Measurements from ENCODE around the gene TFE3.

The TFE3 gene

DNA sequence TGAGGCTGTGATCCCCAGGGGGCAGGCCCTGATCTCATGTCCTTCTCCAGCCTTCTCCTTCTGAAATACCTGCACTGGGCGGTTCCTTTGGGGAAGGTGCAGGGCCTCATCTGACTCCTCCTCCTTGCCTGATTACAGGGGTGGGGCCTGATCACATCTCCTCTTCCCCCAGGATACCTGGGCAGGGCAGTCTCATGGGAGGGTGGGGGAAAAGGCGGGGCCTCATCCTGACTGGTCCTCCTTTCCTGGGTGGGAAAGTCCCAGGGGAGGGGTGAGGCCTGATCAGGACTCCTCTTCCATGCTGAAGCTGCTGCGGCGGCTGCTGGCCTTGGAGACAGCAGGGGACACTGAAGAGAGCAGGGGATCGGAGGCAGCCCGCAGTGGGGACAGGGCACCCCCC is 13.3 kb downstream of the TFE3 start:
- TF ChIP-seq EZH2phosphoT487 (IDR thresholded peaks at IDR 0.05; ENCODE audit: borderline replicate concordance, low read length): no peak
- TF ChIP-seq, protein P1, sequence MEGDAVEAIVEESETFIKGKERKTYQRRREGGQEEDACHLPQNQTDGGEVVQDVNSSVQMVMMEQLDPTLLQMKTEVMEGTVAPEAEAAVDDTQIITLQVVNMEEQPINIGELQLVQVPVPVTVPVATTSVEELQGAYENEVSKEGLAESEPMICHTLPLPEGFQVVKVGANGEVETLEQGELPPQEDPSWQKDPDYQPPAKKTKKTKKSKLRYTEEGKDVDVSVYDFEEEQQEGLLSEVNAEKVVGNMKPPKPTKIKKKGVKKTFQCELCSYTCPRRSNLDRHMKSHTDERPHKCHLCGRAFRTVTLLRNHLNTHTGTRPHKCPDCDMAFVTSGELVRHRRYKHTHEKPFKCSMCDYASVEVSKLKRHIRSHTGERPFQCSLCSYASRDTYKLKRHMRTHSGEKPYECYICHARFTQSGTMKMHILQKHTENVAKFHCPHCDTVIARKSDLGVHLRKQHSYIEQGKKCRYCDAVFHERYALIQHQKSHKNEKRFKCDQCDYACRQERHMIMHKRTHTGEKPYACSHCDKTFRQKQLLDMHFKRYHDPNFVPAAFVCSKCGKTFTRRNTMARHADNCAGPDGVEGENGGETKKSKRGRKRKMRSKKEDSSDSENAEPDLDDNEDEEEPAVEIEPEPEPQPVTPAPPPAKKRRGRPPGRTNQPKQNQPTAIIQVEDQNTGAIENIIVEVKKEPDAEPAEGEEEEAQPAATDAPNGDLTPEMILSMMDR (IDR thresholded peaks at IDR 0.05; ENCODE audit: low read depth, low read length, poor library complexity, severe bottlenecking): no peak
- Histone ChIP-seq H3K27me3 (ENCODE audit: control insufficient read depth, low read length) (no peaks in the 10 kb centered on the region), H3K9me3 (ENCODE audit: control insufficient read depth, insufficient read depth, low read length) (no peaks in the 10 kb centered on the region), H3K36me3 (ENCODE audit: control insufficient read depth, low read length) (peaks cover 3% of the 10 kb centered on the region), H3F3A (ENCODE audit: control insufficient read depth, insufficient read depth) (no peaks in the 10 kb centered on the region), H3K4me3 (ENCODE audit: low read length) (no peak overlapping the region), H3K27ac (ENCODE audit: low read depth, low read length) (no peak overlapping the region), H3K4me1 (ENCODE audit: control insufficient read depth, low read length) (no peaks in the 10 kb centered on the region), H3K4me2 (ENCODE audit: low read length) (no peak overlapping the region), H3K9me2 (replicated peaks; ENCODE audit: control insufficient read depth, low read length) (no peaks in the 10 kb centered on the region), H4K20me1 (ENCODE audit: control insufficient read depth, insufficient read depth, low read depth, low read length) (no peaks in the 10 kb centered on the region), H3K79me2 (ENCODE audit: control insufficient read depth, low read length) (no peaks in the 10 kb centered on the region)

DNA sequence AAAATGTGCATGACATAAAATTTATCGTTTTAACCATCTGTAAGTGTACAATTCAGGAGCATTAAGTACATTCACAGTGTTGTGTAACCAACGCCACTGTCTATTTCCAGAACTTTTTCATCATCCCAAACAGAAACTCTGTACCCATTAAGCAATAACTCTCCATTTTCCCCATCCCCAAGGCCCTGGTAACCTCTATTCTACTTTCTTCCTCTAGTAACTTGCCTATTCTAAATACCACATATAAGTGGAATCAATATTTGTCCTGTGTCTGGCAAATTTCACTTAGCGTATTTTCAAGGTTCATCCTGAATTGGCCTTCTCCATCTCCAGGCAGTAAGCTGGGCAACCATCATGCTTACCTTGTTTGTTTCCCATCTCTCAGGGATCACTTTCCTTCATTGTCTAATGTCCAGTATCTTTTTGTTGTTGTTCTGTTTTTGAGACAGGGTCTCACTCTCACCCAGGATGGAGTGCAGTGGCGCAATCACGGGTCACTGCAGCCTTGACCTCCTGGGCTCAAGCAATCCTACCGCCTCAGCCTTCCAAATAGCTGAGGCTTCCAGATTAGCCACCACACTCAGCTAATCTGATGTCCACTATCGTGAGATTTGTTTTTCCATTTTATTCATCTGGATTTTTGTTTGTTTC is 23.4 kb downstream of the TFE3 start:
- H3K4me3 ChIP-seq (ENCODE audit: low read length): no peak overlapping the region
- no peaks in the 10 kb centered on the region for H3K27me3 ChIP-seq (ENCODE audit: control insufficient read depth, low read length)
- no peaks in the 10 kb centered on the region for H3K9me3 ChIP-seq (ENCODE audit: control insufficient read depth, insufficient read depth, low read length)
- H3K79me2 ChIP-seq (ENCODE audit: control insufficient read depth, low read length): no peaks in the 10 kb centered on the region
- TF ChIP-seq, protein P1 (IDR thresholded peaks at IDR 0.05; ENCODE audit: low read depth, low read length, poor library complexity, severe bottlenecking): no peak
- TF ChIP-seq EZH2phosphoT487 (IDR thresholded peaks at IDR 0.05; ENCODE audit: borderline replicate concordance, low read length): no peak
- H3K4me2 ChIP-seq (ENCODE audit: low read length): no peak overlapping the region
- no peaks in the 10 kb centered on the region for H3K36me3 ChIP-seq (ENCODE audit: control insufficient read depth, low read length)
- no peaks in the 10 kb centered on the region for H3K4me1 ChIP-seq (ENCODE audit: control insufficient read depth, low read length)
- no peak overlapping the region for H3K27ac ChIP-seq (ENCODE audit: low read depth, low read length)
- no peaks in the 10 kb centered on the region for H4K20me1 ChIP-seq (ENCODE audit: control insufficient read depth, insufficient read depth, low read depth, low read length)
- no peaks in the 10 kb centered on the region for H3F3A ChIP-seq (ENCODE audit: control insufficient read depth, insufficient read depth)
- no peaks in the 10 kb centered on the region for H3K9me2 ChIP-seq (replicated peaks; ENCODE audit: control insufficient read depth, low read length)

DNA sequence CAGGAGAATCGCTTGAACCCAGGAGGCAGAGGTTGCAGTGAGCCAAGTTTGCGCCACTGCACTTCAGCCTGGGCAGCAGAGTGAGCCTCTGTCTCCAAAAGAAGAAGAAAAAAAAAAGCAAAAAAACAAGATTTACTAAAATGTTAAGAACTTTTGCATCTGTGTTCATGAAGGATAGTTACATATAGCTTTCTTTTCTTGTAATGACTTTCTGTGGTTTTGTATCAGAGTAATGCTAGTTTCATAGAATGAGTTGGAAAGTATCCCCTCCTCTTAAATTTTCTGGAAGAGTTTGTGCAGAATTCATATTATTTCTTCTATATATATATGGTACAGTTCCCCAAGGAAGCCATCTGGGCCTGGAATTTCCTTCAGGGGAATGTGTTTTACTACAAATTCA is 24.1 kb downstream of the TFE3 start:
- Histone ChIP-seq H4K20me1 (ENCODE audit: control insufficient read depth, insufficient read depth, low read depth, low read length) (no peaks in the 10 kb centered on the region), H3K4me3 (ENCODE audit: low read length) (no peak overlapping the region), H3K27me3 (ENCODE audit: control insufficient read depth, low read length) (no peaks in the 10 kb centered on the region), H3K36me3 (ENCODE audit: control insufficient read depth, low read length) (no peaks in the 10 kb centered on the region), H3F3A (ENCODE audit: control insufficient read depth, insufficient read depth) (no peaks in the 10 kb centered on the region), H3K27ac (ENCODE audit: low read depth, low read length) (no peak overlapping the region), H3K9me3 (ENCODE audit: control insufficient read depth, insufficient read depth, low read length) (no peaks in the 10 kb centered on the region), H3K4me1 (ENCODE audit: control insufficient read depth, low read length) (no peaks in the 10 kb centered on the region), H3K79me2 (ENCODE audit: control insufficient read depth, low read length) (no peaks in the 10 kb centered on the region), H3K9me2 (replicated peaks; ENCODE audit: control insufficient read depth, low read length) (no peaks in the 10 kb centered on the region), H3K4me2 (ENCODE audit: low read length) (no peak overlapping the region)
- TF ChIP-seq, protein P1 (IDR thresholded peaks at IDR 0.05; ENCODE audit: low read depth, low read length, poor library complexity, severe bottlenecking): no peak
- no peak for TF ChIP-seq EZH2phosphoT487 (IDR thresholded peaks at IDR 0.05; ENCODE audit: borderline replicate concordance, low read length)

All from DOHH2 (cell line).